CD4-positive, alpha-beta memory T cell (primary cell): ENCODE data around the gene CCDC170. TPM values are rescaled to one million over a fixed set of nuclear protein-coding genes. Genes with fewer than 3 reads are reported as not detected.

Source experiments
- CTCF ChIA-PET: fragments of 350-600 bp; sonication (Branson Sonifier 250); formaldehyde crosslinking; loops from one replicate; lab custom pipeline; 2021; ENCODE audit warnings: inconsistent platforms; ENCODE audit not compliant: partially characterized antibody; lab: Charles Lee
- POLR2A ChIA-PET: fragments of 350-600 bp; sonication (Branson Sonifier 250); formaldehyde crosslinking; loops from one replicate; lab custom pipeline; 2021; ENCODE audit not compliant: partially characterized antibody; lab: Charles Lee
- DNase-seq, 5 donors: peaks; one replicate each; pipeline versions ENCODE4 v3.0.0 to v3.0.0-alpha.2; 2020 to 2022; ENCODE audit warnings: mixed read lengths in 1 of 5
- H3K27ac ChIP-seq: one replicate; pipeline ENCODE4 v1.7.0; 2013; ENCODE audit warnings: low read depth, low read length
- H3K27me3 ChIP-seq: 2 replicates; pipeline ENCODE4 v1.7.0; 2013; ENCODE audit warnings: mild to moderate bottlenecking, low read length, moderate library complexity; ENCODE audit not compliant: insufficient read depth
- H3K36me3 ChIP-seq: 2 replicates; pipeline ENCODE4 v1.7.0; 2013; ENCODE audit warnings: mild to moderate bottlenecking, low read length, moderate library complexity; ENCODE audit not compliant: insufficient read depth
- H3K4me1 ChIP-seq: 2 replicates; pipeline ENCODE4 v1.7.0; 2013; ENCODE audit warnings: mild to moderate bottlenecking, low read length, moderate library complexity; ENCODE audit not compliant: insufficient read depth
- H3K4me3 ChIP-seq, 2 donors: one replicate each; pipeline ENCODE4 v1.7.0; 2013; ENCODE audit warnings: low read length in 2 of 2, mild to moderate bottlenecking in 1 of 2
- H3K9me3 ChIP-seq, 2 donors: one replicate each; pipeline ENCODE4 v1.7.0; 2013; ENCODE audit warnings: low read length in 2 of 2, control low read depth in 1 of 2; ENCODE audit not compliant: control insufficient read depth in 1 of 2
- H3K27ac Mint-ChIP-seq, 7 donors: one replicate each; pipeline ENCODE4 v1.8.0; 2020 to 2021; ENCODE audit warnings: mixed read lengths in 7 of 7, mild to moderate bottlenecking in 6 of 7, inconsistent platforms in 3 of 7, moderate library complexity in 3 of 7
- H3K27me3 Mint-ChIP-seq, 2 donors: one replicate each; pipeline ENCODE4 v1.8.0; 2020 to 2021; ENCODE audit warnings: mixed read lengths in 2 of 2
- H3K36me3 Mint-ChIP-seq, 2 donors: one replicate each; pipeline ENCODE4 v1.8.0; 2020 to 2021; ENCODE audit warnings: mixed read lengths in 2 of 2, inconsistent platforms in 1 of 2, mild to moderate bottlenecking in 1 of 2
- H3K4me1 Mint-ChIP-seq, 4 donors: one replicate each; pipeline ENCODE4 v1.8.0; 2020 to 2021; ENCODE audit warnings: mixed read lengths in 4 of 4, mild to moderate bottlenecking in 1 of 4
- H3K4me3 Mint-ChIP-seq, 8 donors: one replicate each; pipeline ENCODE4 v1.8.0; 2020 to 2021; ENCODE audit warnings: mixed read lengths in 8 of 8, mild to moderate bottlenecking in 7 of 8, moderate library complexity in 6 of 8, inconsistent platforms in 3 of 8
- H3K9me3 Mint-ChIP-seq, 8 donors: one replicate each; pipeline ENCODE4 v1.8.0; 2020 to 2021; ENCODE audit warnings: mixed read lengths in 8 of 8, mild to moderate bottlenecking in 5 of 8, inconsistent platforms in 3 of 8, moderate library complexity in 1 of 8
- intact Hi-C: fragments of 100-400 bp; cut with micrococcal nuclease; formaldehyde crosslinking; loops from one replicate; pipeline ENCODE4 v1.15.1; 2023
- polyA plus RNA-seq, 2 donors: library from polyadenylated mRNA; unstranded; fragments of 300-500 nt; fragmentation: Illumina TruSeq; gene quantifications; one replicate each; pipeline ENCODE4 v1.2.3, GENCODE V29; 2021
- total RNA-seq, 2 experiments: library from RNA; stranded (reverse); gene quantifications; one replicate each; pipeline ENCODE4 v1.2.3, GENCODE V29; 2021

CCDC170 gene
- total and polyA plus RNA-seq, 4 experiments from 2014 or later = 0.11 to 0.23 TPM; not detected in 2

- no peak overlapping the region for H3K27ac ChIP-seq
Measured at GRCh38 chr6:151649835-151650234, 156.0 kb downstream of the CCDC170 start.

GRCh38 chr6:151651639-151652038, 157.8 kb downstream of the CCDC170 start:
- Histone ChIP-seq H3K9me3 (no peaks in the 10 kb centered on the region), H3K4me1 (no peaks in the 10 kb centered on the region), H3K4me3 (no peak overlapping the region), H3K27ac (no peak overlapping the region), H3K36me3 (no peaks in the 10 kb centered on the region), H3K27me3 (no peaks in the 10 kb centered on the region)
- H3K9me3 Mint-ChIP-seq = peaks cover 3 to 22% (median 17%) of the 10 kb centered on the region in 8 donors
- ChIA-PET POLR2A (no interaction called here), CTCF (interaction anchor here (1.0 kb wide), 1 partner anchor 705 kb away, joined by 3 read pairs; no protein-coding TSS in a partner anchor)
- no peaks in the 10 kb centered on the region for H3K4me1 Mint-ChIP-seq
- H3K36me3 Mint-ChIP-seq = peaks cover 0 to 1% of the 10 kb centered on the region in 2 donors
- H3K27me3 Mint-ChIP-seq = peaks cover 24 to 30% of the 10 kb centered on the region in 2 donors
- H3K4me3 Mint-ChIP-seq = no peak overlapping the region
- intact Hi-C loops = no loop called here
- no peak for DNase-seq
- H3K27ac Mint-ChIP-seq = no peak overlapping the region

More at GRCh38 chr6:151649835-151650234, 156.0 kb downstream of the CCDC170 start:
- H3K36me3 Mint-ChIP-seq = peaks cover 0 to 1% of the 10 kb centered on the region in 2 donors
- ChIA-PET CTCF (no interaction called here), POLR2A (no interaction called here)
- Histone ChIP-seq H3K9me3 (no peaks in the 10 kb centered on the region), H3K36me3 (no peaks in the 10 kb centered on the region), H3K4me1 (no peaks in the 10 kb centered on the region), H3K27me3 (no peaks in the 10 kb centered on the region), H3K4me3 (no peak overlapping the region)
- no peak for DNase-seq
- no peaks in the 10 kb centered on the region for H3K4me1 Mint-ChIP-seq
- H3K27ac Mint-ChIP-seq = no peak overlapping the region
- H3K4me3 Mint-ChIP-seq = no peak overlapping the region
- peaks cover 3 to 16% (median 7%) of the 10 kb centered on the region in 8 donors for H3K9me3 Mint-ChIP-seq
- intact Hi-C loops = no loop called here
- H3K27me3 Mint-ChIP-seq = peaks cover 37 to 41% of the 10 kb centered on the region in 2 donors

- H3K36me3 ChIP-seq = no peaks in the 10 kb centered on the region
- peaks cover 3 to 22% (median 16%) of the 10 kb centered on the region in 8 donors for H3K9me3 Mint-ChIP-seq
- peaks cover 0 to 1% of the 10 kb centered on the region in 2 donors for H3K36me3 Mint-ChIP-seq
- no peak overlapping the region for H3K27ac Mint-ChIP-seq
- peaks cover 23% of the 10 kb centered on the region in 2 donors for H3K27me3 Mint-ChIP-seq
- H3K27ac ChIP-seq = no peak overlapping the region
- POLR2A ChIA-PET = no interaction called here
- DNase-seq = no peak
- intact Hi-C loops = no loop called here
- CTCF ChIA-PET = no interaction called here
- no peak overlapping the region for H3K4me3 ChIP-seq
- no peaks in the 10 kb centered on the region for H3K27me3 ChIP-seq
- H3K4me1 ChIP-seq = no peaks in the 10 kb centered on the region
- no peaks in the 10 kb centered on the region for H3K9me3 ChIP-seq
- H3K4me1 Mint-ChIP-seq = no peaks in the 10 kb centered on the region
- H3K4me3 Mint-ChIP-seq = no peak overlapping the region
Measured at GRCh38 chr6:151652325-151652724, 158.5 kb downstream of the CCDC170 start.

- peaks cover 0 to 1% of the 10 kb centered on the region in 2 donors for H3K36me3 Mint-ChIP-seq
- no peak overlapping the region for H3K27ac Mint-ChIP-seq
Measured at GRCh38 chr6:151655099-151655498, 161.3 kb downstream of the CCDC170 start.

GRCh38 chr6:151656392-151656791, 162.6 kb downstream of the CCDC170 start:
- no peaks in the 10 kb centered on the region for H3K4me1 ChIP-seq
- H3K27ac ChIP-seq = no peak overlapping the region
- peaks cover 3 to 22% (median 16%) of the 10 kb centered on the region in 8 donors for H3K9me3 Mint-ChIP-seq
- H3K36me3 ChIP-seq = no peaks in the 10 kb centered on the region
- peaks cover 6 to 8% of the 10 kb centered on the region in 2 donors for H3K27me3 Mint-ChIP-seq
- H3K36me3 Mint-ChIP-seq = peaks cover 0 to 1% of the 10 kb centered on the region in 2 donors
- intact Hi-C loops = no loop called here
- H3K4me1 Mint-ChIP-seq = no peaks in the 10 kb centered on the region
- no peak overlapping the region for H3K4me3 Mint-ChIP-seq
- no peak overlapping the region for H3K27ac Mint-ChIP-seq
- ChIA-PET POLR2A (no interaction called here), CTCF (no interaction called here)
- H3K4me3 ChIP-seq = no peak overlapping the region
- no peaks in the 10 kb centered on the region for H3K9me3 ChIP-seq
- no peaks in the 10 kb centered on the region for H3K27me3 ChIP-seq
- no peak for DNase-seq

More at GRCh38 chr6:151655099-151655498, 161.3 kb downstream of the CCDC170 start:
- no peak overlapping the region for H3K4me3 ChIP-seq
- no peaks in the 10 kb centered on the region for H3K4me1 Mint-ChIP-seq
- H3K4me3 Mint-ChIP-seq = no peak overlapping the region
- peaks cover 9 to 10% of the 10 kb centered on the region in 2 donors for H3K27me3 Mint-ChIP-seq
- intact Hi-C loops = no loop called here
- H3K27ac ChIP-seq = no peak overlapping the region
- no peaks in the 10 kb centered on the region for H3K4me1 ChIP-seq
- no peak for DNase-seq
- no peaks in the 10 kb centered on the region for H3K27me3 ChIP-seq
- ChIA-PET CTCF (no interaction called here), POLR2A (no interaction called here)
- H3K36me3 ChIP-seq = no peaks in the 10 kb centered on the region
- H3K9me3 Mint-ChIP-seq = peaks cover 3 to 22% (median 16%) of the 10 kb centered on the region in 8 donors
- no peaks in the 10 kb centered on the region for H3K9me3 ChIP-seq

GRCh38 chr6:151658091-151658490, 164.3 kb downstream of the CCDC170 start:
- Mint-ChIP-seq H3K27ac (no peak overlapping the region), H3K36me3 (peaks cover 0 to 1% of the 10 kb centered on the region in 2 donors), H3K9me3 (peaks cover 3 to 22% (median 14%) of the 10 kb centered on the region in 8 donors), H3K4me1 (no peaks in the 10 kb centered on the region), H3K4me3 (no peak overlapping the region), H3K27me3 (peaks cover 2 to 3% of the 10 kb centered on the region in 2 donors)
- Histone ChIP-seq H3K4me3 (no peak overlapping the region), H3K27me3 (no peaks in the 10 kb centered on the region), H3K9me3 (no peaks in the 10 kb centered on the region), H3K4me1 (no peaks in the 10 kb centered on the region), H3K36me3 (no peaks in the 10 kb centered on the region), H3K27ac (no peak overlapping the region)
- ChIA-PET CTCF (interaction anchor here (1.0 kb wide), 1 partner anchor 17 kb away, joined by 5 read pairs; no protein-coding TSS in a partner anchor), POLR2A (no interaction called here)
- intact Hi-C loops = no loop called here
- no peak for DNase-seq

GRCh38 chr6:151659212-151659611, 165.4 kb downstream of the CCDC170 start:
- POLR2A ChIA-PET = no interaction called here
- no peaks in the 10 kb centered on the region for H3K4me1 ChIP-seq
- H3K9me3 Mint-ChIP-seq = peaks cover 3 to 21% (median 14%) of the 10 kb centered on the region in 8 donors
- peaks cover 0 to 1% of the 10 kb centered on the region in 2 donors for H3K36me3 Mint-ChIP-seq
- no peak overlapping the region for H3K4me3 ChIP-seq
- H3K27ac Mint-ChIP-seq = no peak overlapping the region
- no peaks in the 10 kb centered on the region for H3K36me3 ChIP-seq
- H3K9me3 ChIP-seq = no peaks in the 10 kb centered on the region
- H3K4me1 Mint-ChIP-seq = no peaks in the 10 kb centered on the region
- CTCF ChIA-PET = no interaction called here
- no peak for DNase-seq
- no peaks in the 10 kb centered on the region for H3K27me3 ChIP-seq
- H3K4me3 Mint-ChIP-seq = no peak overlapping the region
- intact Hi-C loops = no loop called here
- no peak overlapping the region for H3K27ac ChIP-seq
- peaks cover 2 to 3% of the 10 kb centered on the region in 2 donors for H3K27me3 Mint-ChIP-seq
